ENCODE data around the gene CCR6. TPM values are rescaled to one million over a fixed set of nuclear protein-coding genes. Genes with fewer than 3 reads are reported as not detected.

CCR6 gene
- total RNA-seq, 6 experiments from 2014 or later = 0.06 to 0.58 (median 0.12) TPM; not detected in 3

DNA sequence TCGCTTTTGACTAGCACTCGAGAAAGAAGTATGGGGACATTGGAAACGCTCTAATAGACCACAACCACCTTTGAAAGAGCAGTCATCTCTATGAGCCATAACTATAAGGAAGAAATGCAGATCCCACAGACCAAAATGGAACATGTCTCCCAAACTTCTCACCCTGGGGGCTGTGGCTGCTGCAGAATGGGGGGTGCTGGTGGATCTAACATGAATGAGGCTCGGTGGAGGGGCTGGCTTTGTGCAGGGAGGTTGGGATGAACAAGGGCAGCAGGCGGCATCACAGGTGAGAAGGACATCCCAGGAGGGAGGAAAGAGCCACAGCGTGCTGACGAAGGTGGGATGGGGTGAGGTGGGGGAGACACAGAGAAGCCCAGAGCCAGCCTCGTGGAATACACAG is 10.5 kb upstream of the CCR6 start:
- no peak for TF ChIP-seq POLR2A (IDR thresholded peaks at IDR 0.05)
- TF ChIP-seq, protein P1, sequence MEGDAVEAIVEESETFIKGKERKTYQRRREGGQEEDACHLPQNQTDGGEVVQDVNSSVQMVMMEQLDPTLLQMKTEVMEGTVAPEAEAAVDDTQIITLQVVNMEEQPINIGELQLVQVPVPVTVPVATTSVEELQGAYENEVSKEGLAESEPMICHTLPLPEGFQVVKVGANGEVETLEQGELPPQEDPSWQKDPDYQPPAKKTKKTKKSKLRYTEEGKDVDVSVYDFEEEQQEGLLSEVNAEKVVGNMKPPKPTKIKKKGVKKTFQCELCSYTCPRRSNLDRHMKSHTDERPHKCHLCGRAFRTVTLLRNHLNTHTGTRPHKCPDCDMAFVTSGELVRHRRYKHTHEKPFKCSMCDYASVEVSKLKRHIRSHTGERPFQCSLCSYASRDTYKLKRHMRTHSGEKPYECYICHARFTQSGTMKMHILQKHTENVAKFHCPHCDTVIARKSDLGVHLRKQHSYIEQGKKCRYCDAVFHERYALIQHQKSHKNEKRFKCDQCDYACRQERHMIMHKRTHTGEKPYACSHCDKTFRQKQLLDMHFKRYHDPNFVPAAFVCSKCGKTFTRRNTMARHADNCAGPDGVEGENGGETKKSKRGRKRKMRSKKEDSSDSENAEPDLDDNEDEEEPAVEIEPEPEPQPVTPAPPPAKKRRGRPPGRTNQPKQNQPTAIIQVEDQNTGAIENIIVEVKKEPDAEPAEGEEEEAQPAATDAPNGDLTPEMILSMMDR (IDR thresholded peaks at IDR 0.05) = no peak
- WGBS (ENCODE audit: insufficient coverage, low coverage, low lambda C conversion rate, missing lambda C conversion rate) = 70% methylated on average over 8 of the region's 8 CpGs
- intact Hi-C loops (cut with DNase I) = no loop called here
- H3K27ac ChIP-seq = no peak overlapping the region
- no peak for DNase-seq
- H3K36me3 ChIP-seq = no peaks in the 10 kb centered on the region
- no peak overlapping the region for H3K4me3 ChIP-seq
- ATAC-seq = no peak
- no peaks in the 10 kb centered on the region for H3K9me3 ChIP-seq
- H3K27me3 ChIP-seq = no peaks in the 10 kb centered on the region
- no peaks in the 10 kb centered on the region for H3K4me1 ChIP-seq

DNA sequence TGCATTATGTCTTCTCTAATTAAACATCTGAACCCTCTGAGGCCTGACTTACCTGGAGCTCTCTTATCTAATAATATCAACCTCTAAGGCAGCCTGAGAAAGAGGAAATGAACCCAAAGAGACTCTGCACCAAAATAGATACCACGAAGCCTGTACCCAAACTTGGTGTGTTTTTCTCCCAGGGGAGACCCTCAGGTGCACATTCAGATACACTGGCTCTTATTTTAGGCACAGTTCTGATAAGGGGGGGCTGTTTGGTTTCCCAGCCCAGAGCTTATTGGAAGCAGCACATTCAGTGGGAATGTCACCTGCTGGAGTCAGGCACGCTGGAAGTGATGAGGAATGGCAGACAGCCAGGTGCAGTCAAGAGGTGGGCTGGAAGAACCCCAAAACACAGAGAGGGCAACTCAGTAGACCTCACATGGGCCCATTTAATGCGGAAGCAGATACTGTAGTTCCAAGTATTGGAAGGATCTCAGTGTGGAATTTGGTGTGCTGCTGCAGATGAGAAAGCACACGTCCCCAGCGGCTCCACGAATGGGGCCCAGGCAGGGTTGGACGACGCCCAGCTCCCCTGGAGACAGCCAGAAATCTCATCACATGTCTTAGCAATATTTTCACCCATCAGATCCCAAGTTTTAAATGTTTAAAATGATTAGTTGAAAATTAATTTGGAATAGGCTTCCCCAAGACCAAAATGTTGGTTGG is 9.7 kb upstream of the CCR6 start:
- Histone ChIP-seq H3K27me3 (no peaks in the 10 kb centered on the region), H3K4me1 (no peaks in the 10 kb centered on the region), H3K36me3 (no peaks in the 10 kb centered on the region), H3K27ac (no peak overlapping the region), H3K4me3 (no peak overlapping the region), H3K9me3 (no peaks in the 10 kb centered on the region)
- intact Hi-C loops (cut with DNase I) = no loop called here
- ATAC-seq (no peak), DNase-seq (no peak)
- TF ChIP-seq, protein P1 (IDR thresholded peaks at IDR 0.05) = no peak
- TF ChIP-seq POLR2A (IDR thresholded peaks at IDR 0.05) = no peak
- WGBS (ENCODE audit: insufficient coverage, low coverage, low lambda C conversion rate, missing lambda C conversion rate) = 48% methylated on average over 4 of the region's 8 CpGs

DNA sequence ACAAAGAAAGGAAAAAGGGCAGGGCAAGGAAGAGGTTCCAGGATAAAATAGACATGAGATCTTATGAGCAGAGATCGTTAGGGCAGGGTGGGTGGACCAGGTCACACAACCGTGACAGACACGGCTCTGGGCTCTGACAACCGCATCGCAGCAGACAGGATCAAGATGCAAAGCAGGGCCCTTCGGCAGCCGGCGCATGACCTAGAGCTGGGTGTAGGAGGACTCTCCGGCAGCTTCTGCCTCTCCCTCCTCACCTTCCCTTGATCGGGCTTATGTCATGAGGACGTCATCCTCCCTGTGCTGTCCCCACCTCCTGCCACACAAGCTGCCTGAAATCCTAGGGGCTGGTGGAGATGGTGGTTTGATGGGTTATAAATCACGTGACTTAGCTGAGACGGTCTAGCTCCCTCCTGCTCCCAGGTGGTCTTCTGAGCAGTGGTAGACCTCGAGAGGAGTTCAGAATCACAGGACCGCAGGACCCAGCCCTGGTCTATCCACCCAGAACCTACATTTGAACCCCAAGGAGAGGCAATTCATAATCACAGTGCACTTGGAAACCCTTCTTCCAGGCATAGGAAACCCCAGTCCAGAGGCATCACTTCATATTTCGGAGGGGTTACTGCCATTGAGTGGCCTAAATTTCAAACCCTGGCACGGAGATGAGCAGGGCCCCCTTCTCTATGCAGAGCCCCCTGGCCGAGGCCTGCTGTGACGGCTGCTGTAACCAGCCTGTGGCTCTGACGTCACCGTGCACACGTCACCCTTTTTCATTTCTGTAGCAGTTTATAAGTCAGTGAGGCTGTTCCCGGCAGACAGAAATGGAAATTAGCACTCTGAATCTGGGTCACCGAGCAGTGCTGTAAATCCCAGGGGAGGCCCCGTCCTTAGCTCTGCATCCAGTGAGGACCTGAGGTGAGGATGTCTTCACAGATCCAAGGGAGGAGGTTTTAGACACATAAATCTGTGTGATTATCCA is 8.7 kb upstream of the CCR6 start:
- Histone ChIP-seq H3K9me3 (no peaks in the 10 kb centered on the region), H3K27ac (no peak overlapping the region), H3K36me3 (no peaks in the 10 kb centered on the region), H3K27me3 (no peaks in the 10 kb centered on the region), H3K4me1 (no peaks in the 10 kb centered on the region), H3K4me3 (no peak overlapping the region)
- WGBS (ENCODE audit: insufficient coverage, low coverage, low lambda C conversion rate, missing lambda C conversion rate) = 56% methylated on average over 14 of the region's 25 CpGs
- DNase-seq = no peak
- TF ChIP-seq, protein P1 (IDR thresholded peaks at IDR 0.05) = no peak
- no peak for TF ChIP-seq POLR2A (IDR thresholded peaks at IDR 0.05)
- intact Hi-C loops (cut with DNase I) = no loop called here
- peak in 3 of 4 donors; percentile 19 to 43 (median 24) for ATAC-seq

DNA sequence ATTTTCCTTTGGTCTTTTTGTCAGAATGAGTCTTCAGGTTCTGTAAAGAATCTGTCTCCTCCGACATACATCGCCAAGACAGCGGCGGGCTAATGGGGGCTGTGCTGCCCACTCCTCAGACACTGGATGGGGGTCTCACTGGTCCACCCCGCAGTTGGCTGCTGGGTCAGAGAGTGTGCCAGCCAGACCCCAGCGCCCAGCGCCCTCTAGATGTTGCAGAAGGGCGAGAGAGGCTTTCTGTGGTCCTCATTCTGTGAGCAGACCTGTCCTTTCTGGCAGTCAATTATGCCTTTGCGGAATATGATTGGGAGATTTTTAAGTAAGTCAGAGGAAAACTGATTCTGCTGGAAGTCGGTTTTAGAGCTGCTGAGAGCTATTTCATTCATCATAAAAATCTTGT is 7.8 kb upstream of the CCR6 start:
- Histone ChIP-seq H3K9me3 (no peaks in the 10 kb centered on the region), H3K4me1 (no peaks in the 10 kb centered on the region), H3K27ac (no peak overlapping the region), H3K4me3 (no peak overlapping the region), H3K36me3 (no peaks in the 10 kb centered on the region), H3K27me3 (no peaks in the 10 kb centered on the region)
- WGBS (ENCODE audit: insufficient coverage, low coverage, low lambda C conversion rate, missing lambda C conversion rate) = 45% methylated on average over 1 of the region's 10 CpGs
- no peak for DNase-seq
- TF ChIP-seq, protein P1 (IDR thresholded peaks at IDR 0.05) = no peak
- TF ChIP-seq POLR2A (IDR thresholded peaks at IDR 0.05) = no peak
- no peak for ATAC-seq
- intact Hi-C loops (cut with DNase I) = no loop called here
